Activated B cell treated with CpG ODN at 0.5 μM for 24 hours (primary cell): ENCODE data around the gene NPAS4. TPM values are rescaled to one million over a fixed set of nuclear protein-coding genes. Genes with fewer than 3 reads are reported as not detected.
A peak's percentile ranks its signal among the peaks of the same experiment; 100 is the strongest.

ENCODE experiments used
- ATAC-seq: fragments of 200-7000 bp; cut with Tn5 transposase; one replicate; pipeline ENCODE4 v1.10.0; 2021; ENCODE audit warnings: low read depth, mild to moderate bottlenecking, moderate library complexity
- CTCF ChIA-PET: fragments of 350-600 bp; sonication (Branson Sonifier 250); formaldehyde crosslinking; loops from one replicate; lab custom pipeline; 2021; ENCODE audit warnings: antibody characterized with exemption; lab: Charles Lee
- POLR2A ChIA-PET: fragments of 350-600 bp; sonication (Branson Sonifier 250); formaldehyde crosslinking; loops from one replicate; lab custom pipeline; 2021; ENCODE audit warnings: antibody characterized with exemption; lab: Charles Lee
- DNase-seq: peaks from one replicate; pipeline ENCODE4 v3.0.0; 2022
- H3K27ac Mint-ChIP-seq: one replicate; pipeline ENCODE4 v1.8.0; 2020; ENCODE audit warnings: mixed read lengths
- H3K27me3 Mint-ChIP-seq: one replicate; pipeline ENCODE4 v1.8.0; 2021; ENCODE audit warnings: mixed read lengths
- H3K36me3 Mint-ChIP-seq: one replicate; pipeline ENCODE4 v1.8.0; 2021; ENCODE audit warnings: low read depth, mixed read lengths
- H3K4me1 Mint-ChIP-seq: one replicate; pipeline ENCODE4 v1.8.0; 2021; ENCODE audit warnings: mixed read lengths
- H3K4me3 Mint-ChIP-seq: one replicate; pipeline ENCODE4 v1.8.0; 2020; ENCODE audit warnings: mild to moderate bottlenecking, mixed read lengths
- H3K9me3 Mint-ChIP-seq: one replicate; pipeline ENCODE4 v1.8.0; 2020; ENCODE audit warnings: mixed read lengths
- CTCF ChIP-seq: fragments of 200-600 bp; IDR thresholded peaks from one replicate; pipeline ENCODE4 v1.8.0; 2022; ENCODE audit warnings: antibody characterized with exemption, mild to moderate bottlenecking
- intact Hi-C: fragments of 100-400 bp; cut with micrococcal nuclease; formaldehyde crosslinking; loops from one replicate; pipeline ENCODE4 v1.15.1; 2024
- total RNA-seq: library from RNA; stranded (reverse); gene quantifications from 2 replicates; pipeline ENCODE4 v1.2.3, GENCODE V29; 2022

Gene NPAS4
- total RNA-seq, 1 donor from 2014 or later, result not detected

- no peaks in the 10 kb centered on the region for H3K36me3 Mint-ChIP-seq
- H3K27me3 Mint-ChIP-seq, result peaks cover 68% of the 10 kb centered on the region
- TF ChIP-seq CTCF, result no peak
- H3K4me3 Mint-ChIP-seq, result no peak overlapping the region
- H3K9me3 Mint-ChIP-seq, result no peaks in the 10 kb centered on the region
- peaks cover 9% of the 10 kb centered on the region for H3K4me1 Mint-ChIP-seq
- H3K27ac Mint-ChIP-seq, result no peak overlapping the region
- ChIA-PET CTCF (interaction anchor here (1.4 to 1.7 kb wide), 2 partner anchors 8 to 62 kb away, joined by 5 to 7 read pairs; partner anchors contain the start of gene DPP3), POLR2A (interaction anchor here (1.3 to 1.4 kb wide), 2 partner anchors 8 to 22 kb away, joined by 4 read pairs; partner anchors contain the start of gene MRPL11)
- intact Hi-C loops, result no loop called here
- ATAC-seq, result no peak
- no peak for DNase-seq
These were observed 3.8 kb upstream of the NPAS4 start for GRCh38 chr11:66417000-66417399.

GRCh38 chr11:66418168-66418985, 2.5 kb upstream of the NPAS4 start:
- no peak overlapping the region for H3K4me3 Mint-ChIP-seq

GRCh38 chr11:66418986-66419308, 1.9 kb upstream of the NPAS4 start:
- Mint-ChIP-seq H3K9me3 (no peaks in the 10 kb centered on the region), H3K27ac (peak overlapping the region; percentile 44), H3K4me3 (no peak overlapping the region), H3K36me3 (no peaks in the 10 kb centered on the region), H3K27me3 (peaks cover 55% of the 10 kb centered on the region), H3K4me1 (peaks cover 9% of the 10 kb centered on the region)
- ChIA-PET POLR2A (interaction anchor here (0.6 kb wide), 1 partner anchor 126 kb away, joined by 4 read pairs; no protein-coding TSS in a partner anchor), CTCF (interaction anchor here (1.1 kb wide), 1 partner anchor 49 kb away, joined by 3 read pairs; no protein-coding TSS in a partner anchor)
- no peak for ATAC-seq
- intact Hi-C loops, result no loop called here
- TF ChIP-seq CTCF, result no peak
- DNase-seq, result no peak

More at GRCh38 chr11:66418168-66418985, 2.5 kb upstream of the NPAS4 start:
- DNase-seq, result peak; percentile 38
- no peaks in the 10 kb centered on the region for H3K9me3 Mint-ChIP-seq
- H3K27ac Mint-ChIP-seq, result peak overlapping the region; percentile 44
- ChIA-PET CTCF (interaction anchor here (0.9 to 1.7 kb wide), 4 partner anchors 9 to 263 kb away, joined by 4 to 7 read pairs (median 6); partner anchors contain the start of genes DPP3 and RBM4B), POLR2A (interaction anchor here (0.6 to 1.4 kb wide), 3 partner anchors 9 to 126 kb away, joined by 3 to 4 read pairs (median 4); partner anchors contain the start of gene DPP3)
- peak; percentile 56 for ATAC-seq
- H3K36me3 Mint-ChIP-seq, result no peaks in the 10 kb centered on the region
- H3K27me3 Mint-ChIP-seq, result peaks cover 60% of the 10 kb centered on the region
- TF ChIP-seq CTCF, result no peak
- peaks cover 9% of the 10 kb centered on the region for H3K4me1 Mint-ChIP-seq
- intact Hi-C loops, result no loop called here

- peaks cover 47% of the 10 kb centered on the region for H3K27me3 Mint-ChIP-seq
- no peaks in the 10 kb centered on the region for H3K9me3 Mint-ChIP-seq
- no peak overlapping the region for H3K27ac Mint-ChIP-seq
- ChIA-PET CTCF (interaction anchor here (1.1 kb wide), 1 partner anchor 48 kb away, joined by 3 read pairs; no protein-coding TSS in a partner anchor), POLR2A (no interaction called here)
- DNase-seq, result no peak
- TF ChIP-seq CTCF, result no peak
- H3K4me3 Mint-ChIP-seq, result no peak overlapping the region
- ATAC-seq, result no peak
- H3K36me3 Mint-ChIP-seq, result no peaks in the 10 kb centered on the region
- intact Hi-C loops, result loop anchor here (2.0 kb wide), 1 partner anchor 47 kb away; the partner anchor contains the start of gene PELI3
- peaks cover 9% of the 10 kb centered on the region for H3K4me1 Mint-ChIP-seq
These were observed 1.0 kb upstream of the NPAS4 start for GRCh38 chr11:66419825-66420224.
